NK-92 treated with Interleukin-12 subunit alpha and Interleukin-12 subunit beta, amount 100 ng/mL, for 24 hours (cell line): ENCODE measurements around the gene RNF151.

ENCODE experiments used
- DNase-seq: peaks from one replicate; lab custom pipeline; 2025; lab: John Stamatoyannopoulos, UW

The RNF151 gene

GRCh38 chr16:1992704-1993317 lies 26.2 kb downstream of the RNF151 start:
- no peak for DNase-seq

GRCh38 chr16:1993731-1994131 lies 27.1 kb downstream of the RNF151 start:
- DNase-seq: no peak

GRCh38 chr16:1997494-1998359 lies 31.1 kb downstream of the RNF151 start:
- DNase-seq: no peak

- no peak for DNase-seq
Measured at GRCh38 chr16:1998360-1998835, 31.7 kb downstream of the RNF151 start.

- no peak for DNase-seq
Measured at GRCh38 chr16:1998852-1999801, 32.5 kb downstream of the RNF151 start.

GRCh38 chr16:1999866-2000514 lies 33.3 kb downstream of the RNF151 start:
- no peak for DNase-seq

- no peak for DNase-seq
Measured at GRCh38 chr16:2001035-2001434, 34.4 kb downstream of the RNF151 start.

GRCh38 chr16:2001456-2002355 lies 35.0 kb downstream of the RNF151 start:
- DNase-seq: no peak

GRCh38 chr16:2002406-2003230 lies 36.0 kb downstream of the RNF151 start:
- DNase-seq: no peak

GRCh38 chr16:2003231-2003826 lies 36.7 kb downstream of the RNF151 start:
- DNase-seq: no peak

GRCh38 chr16:2003827-2004641 lies 37.4 kb downstream of the RNF151 start:
- peak; percentile 25 for DNase-seq

GRCh38 chr16:2004795-2005517 lies 38.3 kb downstream of the RNF151 start:
- no peak for DNase-seq

GRCh38 chr16:2005646-2006045 lies 39.0 kb downstream of the RNF151 start:
- DNase-seq: no peak

- DNase-seq: no peak
Measured at GRCh38 chr16:2006317-2006716, 39.7 kb downstream of the RNF151 start.

- no peak for DNase-seq
Measured at GRCh38 chr16:2007081-2007836, 40.6 kb downstream of the RNF151 start.

- no peak for DNase-seq
Measured at GRCh38 chr16:2008009-2008526, 41.4 kb downstream of the RNF151 start.
